GM23338 (cell line): ENCODE measurements around the gene WDR19. TPM values are rescaled to one million over a fixed set of nuclear protein-coding genes. Genes with fewer than 3 reads are reported as not detected.

Experiments
- ATAC-seq: fragments of 200-7000 bp; cut with Tn5 transposase; 3 replicates; pipeline ENCODE4 v1.9.1; 2020
- DNase-seq: peaks from one replicate; pipeline ENCODE4 v3.0.0-alpha.2; 2015; ENCODE audit warnings: low spot score
- H2AFZ ChIP-seq: fragments of 200-600 bp; sonication (generic); 2 replicates; pipeline ENCODE4 v1.8.0; 2016; ENCODE audit warnings: antibody characterized with exemption, mild to moderate bottlenecking, moderate library complexity
- H3F3A ChIP-seq: fragments of 200-600 bp; sonication (generic); replicated peaks from 2 replicates; pipeline ENCODE4 v1.8.0; 2017; ENCODE audit warnings: antibody characterized with exemption, mixed run types, low read depth
- H3K27ac ChIP-seq: fragments of 200-600 bp; sonication (generic); 2 replicates; pipeline ENCODE4 v1.6.1; 2016; ENCODE audit warnings: low read depth
- H3K27me3 ChIP-seq: fragments of 200-600 bp; sonication (generic); 2 replicates; pipeline ENCODE4 v1.8.0; 2016; ENCODE audit warnings: mild to moderate bottlenecking, mixed run types, moderate library complexity; ENCODE audit not compliant: insufficient read depth
- H3K36me3 ChIP-seq: fragments of 200-600 bp; sonication (generic); 2 replicates; pipeline ENCODE4 v1.8.0; 2016; ENCODE audit warnings: mild to moderate bottlenecking; ENCODE audit not compliant: insufficient read depth
- H3K4me1 ChIP-seq: fragments of 200-600 bp; sonication (generic); 2 replicates; pipeline ENCODE4 v1.8.0; 2016; ENCODE audit warnings: mild to moderate bottlenecking, moderate library complexity; ENCODE audit not compliant: insufficient read depth
- H3K4me2 ChIP-seq: fragments of 200-600 bp; sonication (generic); 2 replicates; pipeline ENCODE4 v1.7.1; 2017; ENCODE audit warnings: mixed run types
- H3K4me3 ChIP-seq: fragments of 200-600 bp; sonication (generic); 2 replicates; pipeline ENCODE4 v1.6.1; 2016; ENCODE audit warnings: mixed run types
- H3K79me2 ChIP-seq: fragments of 200-600 bp; sonication (generic); replicated peaks from 2 replicates; pipeline ENCODE4 v1.8.0; 2017; ENCODE audit warnings: mild to moderate bottlenecking; ENCODE audit not compliant: insufficient read depth
- H3K9me2 ChIP-seq: fragments of 200-600 bp; sonication (generic); 2 replicates; pipeline ENCODE4 v1.8.0; 2017; ENCODE audit not compliant: insufficient read depth
- H4K20me1 ChIP-seq: fragments of 200-600 bp; sonication (generic); replicated peaks from 2 replicates; pipeline ENCODE4 v1.8.0; 2017; ENCODE audit warnings: mild to moderate bottlenecking; ENCODE audit not compliant: insufficient read depth
- H3K27ac Mint-ChIP-seq: 2 replicates; pipeline ENCODE4 v1.8.0; 2020; ENCODE audit warnings: inconsistent platforms, mild to moderate bottlenecking, moderate library complexity, mixed read lengths
- H3K27me3 Mint-ChIP-seq: 3 replicates; pipeline ENCODE4 v1.8.0; 2022; ENCODE audit warnings: low read depth, mild to moderate bottlenecking, moderate library complexity, mixed read lengths, inconsistent platforms; ENCODE audit not compliant: insufficient read depth, poor library complexity
- H3K36me3 Mint-ChIP-seq: 3 replicates; pipeline ENCODE4 v1.8.0; 2021; ENCODE audit warnings: low read depth, mild to moderate bottlenecking, inconsistent platforms, moderate library complexity, mixed read lengths
- H3K4me1 Mint-ChIP-seq: 3 replicates; pipeline ENCODE4 v1.8.0; 2020; ENCODE audit warnings: mild to moderate bottlenecking, inconsistent platforms, mixed read lengths
- H3K4me3 Mint-ChIP-seq: 3 replicates; pipeline ENCODE4 v1.8.0; 2021; ENCODE audit warnings: moderate library complexity, mild to moderate bottlenecking, inconsistent platforms, mixed read lengths
- H3K9me3 Mint-ChIP-seq: 3 replicates; pipeline ENCODE4 v1.8.0; 2020; ENCODE audit warnings: moderate library complexity, mild to moderate bottlenecking, inconsistent platforms, mixed read lengths
- CREB1 ChIP-seq: fragments of 250-450 bp; sonication (Bioruptor Pico); IDR thresholded peaks from 2 replicates; pipeline ENCODE4 v1.5.0; 2020; ENCODE audit warnings: low read depth, mild to moderate bottlenecking, moderate library complexity
- EZH2 ChIP-seq: fragments of 200-600 bp; sonication (generic); IDR thresholded peaks from one replicate; pipeline ENCODE4 v1.8.0; 2017; ENCODE audit warnings: antibody characterized with exemption, mild to moderate bottlenecking, low read depth; ENCODE audit not compliant: unreplicated experiment
- EZH2phosphoT487 ChIP-seq: fragments of 200-600 bp; sonication (generic); IDR thresholded peaks from one replicate; pipeline ENCODE4 v1.8.1; 2018; ENCODE audit warnings: antibody characterized with exemption; ENCODE audit not compliant: unreplicated experiment
- JUNB ChIP-seq: IDR thresholded peaks from one replicate; pipeline ENCODE4 v1.6.1; 2016; ENCODE audit warnings: antibody characterized with exemption; ENCODE audit not compliant: unreplicated experiment
- POLR2AphosphoS5 ChIP-seq: IDR thresholded peaks from 2 replicates; pipeline ENCODE4 v1.6.1; 2016; ENCODE audit warnings: antibody characterized with exemption, low read depth
- ZNF114 ChIP-seq: fragments of 250-450 bp; sonication (Bioruptor Pico); IDR thresholded peaks from 2 replicates; pipeline ENCODE4 v1.5.0; 2020; ENCODE audit warnings: mild to moderate bottlenecking, moderate library complexity
- polyA plus RNA-seq: library from polyadenylated mRNA; unstranded; fragments of >200 nt; fragmentation: Nextera tagmentation; extraction: Ambion mirVana; gene quantifications from 2 replicates; pipeline ENCODE4 v1.2.1, GENCODE V29; 2016
- total RNA-seq: library from RNA; depleted of rRNA; stranded (reverse); fragments of >200 nt; shearing (Covaris generic); gene quantifications from 2 replicates; pipeline ENCODE4 v1.2.3, GENCODE V29; 2014
- TF ChIP-seq, protein P1 (sequence below): fragments of 250-450 bp; sonication (Bioruptor Pico); IDR thresholded peaks from 2 replicates; pipeline ENCODE4 v1.5.0; 2020; ENCODE audit warnings: mild to moderate bottlenecking, moderate library complexity
- TF ChIP-seq, protein P2 (sequence below), 2 experiments: fragments of 200-600 bp in 1 of 2; sonication (generic) in 1 of 2; conservative IDR thresholded peaks; 2 replicates each; pipeline versions ENCODE4 v1.5.1 to v1.6.1; 2016 to 2017; ENCODE audit warnings: antibody characterized with exemption in 2 of 2, low read depth in 2 of 2, mild to moderate bottlenecking in 2 of 2, moderate library complexity in 1 of 2
- TF ChIP-seq, protein P3 (sequence below): IDR thresholded peaks from one replicate; pipeline ENCODE4 v1.6.1; 2018; ENCODE audit warnings: antibody characterized with exemption; ENCODE audit not compliant: unreplicated experiment
- TF ChIP-seq, protein P4 (sequence below): IDR thresholded peaks from 2 replicates; pipeline ENCODE4 v1.6.1; 2016; ENCODE audit warnings: antibody characterized with exemption

WDR19 gene
- total and polyA plus RNA-seq, 2 experiments from 2014 or later, result 17.2 to 23.7 TPM

DNA sequence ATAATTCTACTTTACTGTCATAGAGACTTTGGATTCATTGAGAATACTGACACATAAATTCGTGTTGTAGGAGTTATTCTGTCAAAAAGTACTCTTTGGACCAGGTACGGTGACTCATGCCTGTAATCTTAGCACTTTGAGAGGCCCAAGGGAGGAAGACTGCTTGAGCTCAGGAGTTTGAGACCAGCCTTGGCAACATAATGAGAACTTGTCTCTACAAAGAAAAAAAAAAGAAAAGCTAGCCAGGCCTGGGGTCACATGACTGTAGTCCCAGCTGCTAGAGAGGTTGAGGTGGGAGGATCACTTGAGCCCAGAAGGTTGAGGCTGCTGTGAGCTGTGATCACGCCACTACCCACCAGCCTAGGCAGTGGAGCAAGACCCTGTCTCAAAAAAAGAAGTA, 54.9 kb downstream of the WDR19 start:
- H3K9me2 ChIP-seq, result no peaks in the 10 kb centered on the region
- peaks cover 2% of the 10 kb centered on the region; the same call in 2 of the 3 replicates for H3K36me3 Mint-ChIP-seq
- no peaks in the 10 kb centered on the region for H3K36me3 ChIP-seq
- TF ChIP-seq JUNB (no peak), POLR2AphosphoS5 (no peak), CREB1 (CRISPR knock-in tag) (no peak), EZH2 (no peak), EZH2phosphoT487 (no peak), ZNF114 (no peak)
- TF ChIP-seq, protein P1, sequence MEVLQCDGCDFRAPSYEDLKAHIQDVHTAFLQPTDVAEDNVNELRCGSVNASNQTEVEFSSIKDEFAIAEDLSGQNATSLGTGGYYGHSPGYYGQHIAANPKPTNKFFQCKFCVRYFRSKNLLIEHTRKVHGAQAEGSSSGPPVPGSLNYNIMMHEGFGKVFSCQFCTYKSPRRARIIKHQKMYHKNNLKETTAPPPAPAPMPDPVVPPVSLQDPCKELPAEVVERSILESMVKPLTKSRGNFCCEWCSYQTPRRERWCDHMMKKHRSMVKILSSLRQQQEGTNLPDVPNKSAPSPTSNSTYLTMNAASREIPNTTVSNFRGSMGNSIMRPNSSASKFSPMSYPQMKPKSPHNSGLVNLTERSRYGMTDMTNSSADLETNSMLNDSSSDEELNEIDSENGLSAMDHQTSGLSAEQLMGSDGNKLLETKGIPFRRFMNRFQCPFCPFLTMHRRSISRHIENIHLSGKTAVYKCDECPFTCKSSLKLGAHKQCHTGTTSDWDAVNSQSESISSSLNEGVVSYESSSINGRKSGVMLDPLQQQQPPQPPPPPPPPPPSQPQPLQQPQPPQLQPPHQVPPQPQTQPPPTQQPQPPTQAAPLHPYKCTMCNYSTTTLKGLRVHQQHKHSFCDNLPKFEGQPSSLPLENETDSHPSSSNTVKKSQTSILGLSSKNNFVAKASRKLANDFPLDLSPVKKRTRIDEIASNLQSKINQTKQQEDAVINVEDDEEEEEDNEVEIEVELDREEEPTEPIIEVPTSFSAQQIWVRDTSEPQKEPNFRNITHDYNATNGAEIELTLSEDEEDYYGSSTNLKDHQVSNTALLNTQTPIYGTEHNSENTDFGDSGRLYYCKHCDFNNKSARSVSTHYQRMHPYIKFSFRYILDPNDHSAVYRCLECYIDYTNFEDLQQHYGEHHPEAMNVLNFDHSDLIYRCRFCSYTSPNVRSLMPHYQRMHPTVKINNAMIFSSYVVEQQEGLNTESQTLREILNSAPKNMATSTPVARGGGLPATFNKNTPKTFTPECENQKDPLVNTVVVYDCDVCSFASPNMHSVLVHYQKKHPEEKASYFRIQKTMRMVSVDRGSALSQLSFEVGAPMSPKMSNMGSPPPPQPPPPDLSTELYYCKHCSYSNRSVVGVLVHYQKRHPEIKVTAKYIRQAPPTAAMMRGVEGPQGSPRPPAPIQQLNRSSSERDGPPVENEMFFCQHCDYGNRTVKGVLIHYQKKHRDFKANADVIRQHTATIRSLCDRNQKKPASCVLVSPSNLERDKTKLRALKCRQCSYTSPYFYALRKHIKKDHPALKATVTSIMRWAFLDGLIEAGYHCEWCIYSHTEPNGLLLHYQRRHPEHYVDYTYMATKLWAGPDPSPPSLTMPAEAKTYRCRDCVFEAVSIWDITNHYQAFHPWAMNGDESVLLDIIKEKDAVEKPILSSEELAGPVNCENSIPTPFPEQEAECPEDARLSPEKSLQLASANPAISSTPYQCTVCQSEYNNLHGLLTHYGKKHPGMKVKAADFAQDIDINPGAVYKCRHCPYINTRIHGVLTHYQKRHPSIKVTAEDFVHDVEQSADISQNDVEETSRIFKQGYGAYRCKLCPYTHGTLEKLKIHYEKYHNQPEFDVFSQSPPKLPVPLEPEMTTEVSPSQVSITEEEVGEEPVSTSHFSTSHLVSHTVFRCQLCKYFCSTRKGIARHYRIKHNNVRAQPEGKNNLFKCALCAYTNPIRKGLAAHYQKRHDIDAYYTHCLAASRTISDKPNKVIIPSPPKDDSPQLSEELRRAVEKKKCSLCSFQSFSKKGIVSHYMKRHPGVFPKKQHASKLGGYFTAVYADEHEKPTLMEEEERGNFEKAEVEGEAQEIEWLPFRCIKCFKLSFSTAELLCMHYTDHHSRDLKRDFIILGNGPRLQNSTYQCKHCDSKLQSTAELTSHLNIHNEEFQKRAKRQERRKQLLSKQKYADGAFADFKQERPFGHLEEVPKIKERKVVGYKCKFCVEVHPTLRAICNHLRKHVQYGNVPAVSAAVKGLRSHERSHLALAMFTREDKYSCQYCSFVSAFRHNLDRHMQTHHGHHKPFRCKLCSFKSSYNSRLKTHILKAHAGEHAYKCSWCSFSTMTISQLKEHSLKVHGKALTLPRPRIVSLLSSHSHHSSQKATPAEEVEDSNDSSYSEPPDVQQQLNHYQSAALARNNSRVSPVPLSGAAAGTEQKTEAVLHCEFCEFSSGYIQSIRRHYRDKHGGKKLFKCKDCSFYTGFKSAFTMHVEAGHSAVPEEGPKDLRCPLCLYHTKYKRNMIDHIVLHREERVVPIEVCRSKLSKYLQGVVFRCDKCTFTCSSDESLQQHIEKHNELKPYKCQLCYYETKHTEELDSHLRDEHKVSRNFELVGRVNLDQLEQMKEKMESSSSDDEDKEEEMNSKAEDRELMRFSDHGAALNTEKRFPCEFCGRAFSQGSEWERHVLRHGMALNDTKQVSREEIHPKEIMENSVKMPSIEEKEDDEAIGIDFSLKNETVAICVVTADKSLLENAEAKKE, result no peak
- TF ChIP-seq, protein P2, sequence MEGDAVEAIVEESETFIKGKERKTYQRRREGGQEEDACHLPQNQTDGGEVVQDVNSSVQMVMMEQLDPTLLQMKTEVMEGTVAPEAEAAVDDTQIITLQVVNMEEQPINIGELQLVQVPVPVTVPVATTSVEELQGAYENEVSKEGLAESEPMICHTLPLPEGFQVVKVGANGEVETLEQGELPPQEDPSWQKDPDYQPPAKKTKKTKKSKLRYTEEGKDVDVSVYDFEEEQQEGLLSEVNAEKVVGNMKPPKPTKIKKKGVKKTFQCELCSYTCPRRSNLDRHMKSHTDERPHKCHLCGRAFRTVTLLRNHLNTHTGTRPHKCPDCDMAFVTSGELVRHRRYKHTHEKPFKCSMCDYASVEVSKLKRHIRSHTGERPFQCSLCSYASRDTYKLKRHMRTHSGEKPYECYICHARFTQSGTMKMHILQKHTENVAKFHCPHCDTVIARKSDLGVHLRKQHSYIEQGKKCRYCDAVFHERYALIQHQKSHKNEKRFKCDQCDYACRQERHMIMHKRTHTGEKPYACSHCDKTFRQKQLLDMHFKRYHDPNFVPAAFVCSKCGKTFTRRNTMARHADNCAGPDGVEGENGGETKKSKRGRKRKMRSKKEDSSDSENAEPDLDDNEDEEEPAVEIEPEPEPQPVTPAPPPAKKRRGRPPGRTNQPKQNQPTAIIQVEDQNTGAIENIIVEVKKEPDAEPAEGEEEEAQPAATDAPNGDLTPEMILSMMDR (conservative IDR thresholded peaks at IDR 0.05; ENCODE audit: low read depth in 2 of 2), result no peak
- TF ChIP-seq, protein P3, sequence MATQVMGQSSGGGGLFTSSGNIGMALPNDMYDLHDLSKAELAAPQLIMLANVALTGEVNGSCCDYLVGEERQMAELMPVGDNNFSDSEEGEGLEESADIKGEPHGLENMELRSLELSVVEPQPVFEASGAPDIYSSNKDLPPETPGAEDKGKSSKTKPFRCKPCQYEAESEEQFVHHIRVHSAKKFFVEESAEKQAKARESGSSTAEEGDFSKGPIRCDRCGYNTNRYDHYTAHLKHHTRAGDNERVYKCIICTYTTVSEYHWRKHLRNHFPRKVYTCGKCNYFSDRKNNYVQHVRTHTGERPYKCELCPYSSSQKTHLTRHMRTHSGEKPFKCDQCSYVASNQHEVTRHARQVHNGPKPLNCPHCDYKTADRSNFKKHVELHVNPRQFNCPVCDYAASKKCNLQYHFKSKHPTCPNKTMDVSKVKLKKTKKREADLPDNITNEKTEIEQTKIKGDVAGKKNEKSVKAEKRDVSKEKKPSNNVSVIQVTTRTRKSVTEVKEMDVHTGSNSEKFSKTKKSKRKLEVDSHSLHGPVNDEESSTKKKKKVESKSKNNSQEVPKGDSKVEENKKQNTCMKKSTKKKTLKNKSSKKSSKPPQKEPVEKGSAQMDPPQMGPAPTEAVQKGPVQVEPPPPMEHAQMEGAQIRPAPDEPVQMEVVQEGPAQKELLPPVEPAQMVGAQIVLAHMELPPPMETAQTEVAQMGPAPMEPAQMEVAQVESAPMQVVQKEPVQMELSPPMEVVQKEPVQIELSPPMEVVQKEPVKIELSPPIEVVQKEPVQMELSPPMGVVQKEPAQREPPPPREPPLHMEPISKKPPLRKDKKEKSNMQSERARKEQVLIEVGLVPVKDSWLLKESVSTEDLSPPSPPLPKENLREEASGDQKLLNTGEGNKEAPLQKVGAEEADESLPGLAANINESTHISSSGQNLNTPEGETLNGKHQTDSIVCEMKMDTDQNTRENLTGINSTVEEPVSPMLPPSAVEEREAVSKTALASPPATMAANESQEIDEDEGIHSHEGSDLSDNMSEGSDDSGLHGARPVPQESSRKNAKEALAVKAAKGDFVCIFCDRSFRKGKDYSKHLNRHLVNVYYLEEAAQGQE, result no peak
- TF ChIP-seq, protein P4, sequence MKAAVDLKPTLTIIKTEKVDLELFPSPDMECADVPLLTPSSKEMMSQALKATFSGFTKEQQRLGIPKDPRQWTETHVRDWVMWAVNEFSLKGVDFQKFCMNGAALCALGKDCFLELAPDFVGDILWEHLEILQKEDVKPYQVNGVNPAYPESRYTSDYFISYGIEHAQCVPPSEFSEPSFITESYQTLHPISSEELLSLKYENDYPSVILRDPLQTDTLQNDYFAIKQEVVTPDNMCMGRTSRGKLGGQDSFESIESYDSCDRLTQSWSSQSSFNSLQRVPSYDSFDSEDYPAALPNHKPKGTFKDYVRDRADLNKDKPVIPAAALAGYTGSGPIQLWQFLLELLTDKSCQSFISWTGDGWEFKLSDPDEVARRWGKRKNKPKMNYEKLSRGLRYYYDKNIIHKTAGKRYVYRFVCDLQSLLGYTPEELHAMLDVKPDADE, result no peak
- no peak overlapping the region for H3K27ac Mint-ChIP-seq
- no peak overlapping the region for H3K4me2 ChIP-seq
- H3K27me3 Mint-ChIP-seq, result no peaks in the 10 kb centered on the region
- H3K4me1 Mint-ChIP-seq, result no peaks in the 10 kb centered on the region
- ATAC-seq, result no peak
- H3K4me3 ChIP-seq, result no peak overlapping the region
- no peaks in the 10 kb centered on the region for H3F3A ChIP-seq
- H3K27ac ChIP-seq, result no peak overlapping the region
- no peaks in the 10 kb centered on the region for H4K20me1 ChIP-seq
- H3K27me3 ChIP-seq, result no peaks in the 10 kb centered on the region
- no peak overlapping the region for H2AFZ ChIP-seq
- H3K9me3 Mint-ChIP-seq, result no peaks in the 10 kb centered on the region
- H3K79me2 ChIP-seq, result no peaks in the 10 kb centered on the region
- no peak overlapping the region for H3K4me3 Mint-ChIP-seq
- H3K4me1 ChIP-seq, result no peaks in the 10 kb centered on the region
- no peak for DNase-seq
